HepG2 (cell line): ENCODE measurements around the gene TAF1B.

ENCODE experiments used
- CTCF ChIP-seq: sonication (generic); formaldehyde crosslinking; IDR thresholded peaks from 2 replicates; pipeline ENCODE4 v1.5.0; 2020; ENCODE audit warnings: mild to moderate bottlenecking, missing genetic modification reagents, moderate library complexity
- EP300 ChIP-seq, 3 experiments: sonication (generic) in 1 of 3; formaldehyde crosslinking in 1 of 3; IDR thresholded peaks; 2 replicates each; pipeline versions ENCODE4 v1.5.1 to v1.6.1; 2011 to 2020; ENCODE audit warnings: low read depth in 2 of 3, low read length in 2 of 3, borderline replicate concordance in 1 of 3, improper control_type of control experiment in 1 of 3, mild to moderate bottlenecking in 1 of 3, missing genetic modification reagents in 1 of 3, moderate library complexity in 1 of 3
- HMGXB4 ChIP-seq, 2 experiments: sonication (generic) in 1 of 2; formaldehyde crosslinking in 1 of 2; IDR thresholded peaks; 2 replicates each; pipeline versions ENCODE4 v1.4.0 to v1.6.1; 2018 to 2020; ENCODE audit warnings: missing genetic modification reagents in 2 of 2, borderline replicate concordance in 1 of 2, low read depth in 1 of 2, mild to moderate bottlenecking in 1 of 2, missing biosample characterization in 1 of 2
- MIER3 ChIP-seq: IDR thresholded peaks from 2 replicates; pipeline ENCODE4 v1.6.1; 2016; ENCODE audit warnings: missing compliant biosample characterization, borderline replicate concordance
- MLXIP ChIP-seq: sonication (generic); formaldehyde crosslinking; IDR thresholded peaks from 2 replicates; pipeline ENCODE4 v1.9.0; 2021; ENCODE audit warnings: missing genetic modification reagents, borderline replicate concordance
- POLR2AphosphoS5 ChIP-seq: IDR thresholded peaks from 2 replicates; pipeline ENCODE4 v1.6.1; 2012; ENCODE audit warnings: low read depth, low read length
- RBAK ChIP-seq: sonication (generic); formaldehyde crosslinking; IDR thresholded peaks from 2 replicates; pipeline ENCODE4 v1.5.1; 2020; ENCODE audit warnings: mild to moderate bottlenecking, missing genetic modification reagents
- SMC3 ChIP-seq: IDR thresholded peaks from 2 replicates; pipeline ENCODE4 v1.6.1; 2011; ENCODE audit warnings: low read length, improper control_type of control experiment
- ZNF350 ChIP-seq: sonication (generic); formaldehyde crosslinking; IDR thresholded peaks from 2 replicates; pipeline ENCODE4 v1.4.0; 2020; ENCODE audit warnings: mild to moderate bottlenecking, low read depth, missing genetic modification reagents, borderline replicate concordance
- ZNF562 ChIP-seq: sonication (generic); formaldehyde crosslinking; IDR thresholded peaks from 2 replicates; pipeline ENCODE4 v1.8.0; 2022; ENCODE audit warnings: missing genetic modification reagents, borderline replicate concordance

- TF ChIP-seq MLXIP (CRISPR knock-in tag): no peak
- TF ChIP-seq HMGXB4 (CRISPR knock-in tag; IDR thresholded peaks at IDR 0.05; ENCODE audit: borderline replicate concordance in 1 of 2, low read depth in 1 of 2): no peak
- TF ChIP-seq SMC3: no peak
- TF ChIP-seq MIER3 (CRISPR knock-in tag): no peak
- TF ChIP-seq EP300 (IDR thresholded peaks at IDR 0.05; ENCODE audit: low read depth in 2 of 2, low read length in 2 of 2): no peak
- no peak for TF ChIP-seq EP300 (CRISPR knock-in tag; IDR thresholded peaks at IDR 0.05; ENCODE audit: borderline replicate concordance)
- no peak for TF ChIP-seq POLR2AphosphoS5
- no peak for TF ChIP-seq CTCF
- no peak for TF ChIP-seq ZNF562 (CRISPR knock-in tag)
- TF ChIP-seq RBAK: no peak
- no peak for TF ChIP-seq ZNF350 (CRISPR knock-in tag)
Observed at GRCh38 chr2:9883897-9884296, 40.6 kb downstream of the TAF1B start.
